Progenitor cell of endocrine pancreas (in vitro differentiated cells): ENCODE results near the gene S1PR5. TPM values are rescaled to one million over a fixed set of nuclear protein-coding genes. Genes with fewer than 3 reads are reported as not detected.
"Not testable (repeated sequence)": the region's sequence is repeated elsewhere in the genome, so short reads cannot be mapped to it uniquely, and the experiment has no call there.

Experiments used
- DNase-seq: peaks from one replicate; pipeline ENCODE4 v3.0.0; 2021; ENCODE audit warnings: low spot score; ENCODE audit not compliant: unreplicated experiment
- H3K27ac Mint-ChIP-seq: 2 replicates; pipeline ENCODE4 v1.8.0; 2021; ENCODE audit warnings: mild to moderate bottlenecking, moderate library complexity, mixed read lengths
- H3K27me3 Mint-ChIP-seq: 2 replicates; pipeline ENCODE4 v1.8.0; 2021; ENCODE audit warnings: mixed read lengths
- H3K36me3 Mint-ChIP-seq: 2 replicates; pipeline ENCODE4 v1.8.0; 2022; ENCODE audit warnings: mixed read lengths; ENCODE audit not compliant: insufficient read depth
- H3K4me1 Mint-ChIP-seq: 2 replicates; pipeline ENCODE4 v1.8.0; 2021; ENCODE audit warnings: low read depth, mixed read lengths
- H3K4me3 Mint-ChIP-seq: 2 replicates; pipeline ENCODE4 v1.8.0; 2021; ENCODE audit warnings: low read depth, mild to moderate bottlenecking, moderate library complexity, mixed read lengths
- H3K9me3 Mint-ChIP-seq: 2 replicates; pipeline ENCODE4 v1.8.0; 2021; ENCODE audit warnings: low read depth, mixed read lengths
- CTCF ChIP-seq: fragments of 200-600 bp; sonication (generic); IDR thresholded peaks from one replicate; pipeline ENCODE4 v1.5.0; 2021; ENCODE audit warnings: antibody characterized with exemption, mild to moderate bottlenecking; ENCODE audit not compliant: unreplicated experiment
- total RNA-seq: library from RNA; stranded (reverse); gene quantifications from 2 replicates; pipeline ENCODE4 v1.2.1, GENCODE V29; 2021

S1PR5 gene
- total RNA-seq, 1 donor from 2014 or later = not detected

GRCh38 chr19:10535613-10536012 is 18.4 kb upstream of the S1PR5 start:
- Mint-ChIP-seq H3K27me3 (peaks cover 19% of the 10 kb centered on the region), H3K4me1 (no peaks in the 10 kb centered on the region), H3K27ac (no peak overlapping the region), H3K36me3 (no peaks in the 10 kb centered on the region), H3K4me3 (no peak overlapping the region), H3K9me3 (no peaks in the 10 kb centered on the region)
- no peak for TF ChIP-seq CTCF
- DNase-seq = no peak

GRCh38 chr19:10533646-10534386 is 16.6 kb upstream of the S1PR5 start:
- no peak for TF ChIP-seq CTCF
- Mint-ChIP-seq H3K4me3 (no peak overlapping the region), H3K36me3 (no peaks in the 10 kb centered on the region), H3K27me3 (peaks cover 17% of the 10 kb centered on the region), H3K27ac (no peak overlapping the region), H3K4me1 (no peaks in the 10 kb centered on the region), H3K9me3 (no peaks in the 10 kb centered on the region)
- no peak for DNase-seq

GRCh38 chr19:10532457-10532856 is 15.2 kb upstream of the S1PR5 start:
- Mint-ChIP-seq H3K36me3 (no peaks in the 10 kb centered on the region), H3K4me1 (no peaks in the 10 kb centered on the region), H3K27ac (no peak overlapping the region), H3K27me3 (peaks cover 10% of the 10 kb centered on the region), H3K4me3 (no peak overlapping the region), H3K9me3 (no peaks in the 10 kb centered on the region)
- no peak for DNase-seq
- TF ChIP-seq CTCF = no peak

- not testable (repeated sequence) for H3K27ac Mint-ChIP-seq, H3K4me3 Mint-ChIP-seq, H3K36me3 Mint-ChIP-seq
These were observed 9.6 kb upstream of the S1PR5 start for GRCh38 chr19:10526887-10527286.

GRCh38 chr19:10525636-10526035 is 8.4 kb upstream of the S1PR5 start:
- Mint-ChIP-seq H3K4me1 (no peaks in the 10 kb centered on the region), H3K27me3 (no peaks in the 10 kb centered on the region), H3K36me3 (no peaks in the 10 kb centered on the region), H3K9me3 (no peaks in the 10 kb centered on the region), H3K4me3 (no peak overlapping the region), H3K27ac (no peak overlapping the region)
- DNase-seq = no peak
- TF ChIP-seq CTCF = no peak

More at GRCh38 chr19:10526887-10527286, 9.6 kb upstream of the S1PR5 start:
- not testable (repeated sequence) for H3K4me1 Mint-ChIP-seq, H3K9me3 Mint-ChIP-seq, H3K27me3 Mint-ChIP-seq, DNase-seq

- H3K27me3 Mint-ChIP-seq = peaks cover 20% of the 10 kb centered on the region
- no peak for TF ChIP-seq CTCF
- H3K36me3 Mint-ChIP-seq = no peaks in the 10 kb centered on the region
- H3K4me1 Mint-ChIP-seq = peaks cover 2% of the 10 kb centered on the region
- no peak overlapping the region for H3K27ac Mint-ChIP-seq
- H3K9me3 Mint-ChIP-seq = no peaks in the 10 kb centered on the region
- DNase-seq = no peak
- H3K4me3 Mint-ChIP-seq = no peak overlapping the region
These were observed 5.9 kb upstream of the S1PR5 start for GRCh38 chr19:10523135-10523636.
